WTC11 (cell line): ENCODE data around the gene MDK. TPM values are rescaled to one million over a fixed set of nuclear protein-coding genes. Genes with fewer than 3 reads are reported as not detected.
A peak's percentile ranks its signal among the peaks of the same experiment; 100 is the strongest.

Experiments used
- ATAC-seq: fragments of 200-7000 bp; cut with Tn5 transposase; 2 replicates; pipeline ENCODE4 v1.10.0; 2021; ENCODE audit warnings: mild to moderate bottlenecking, moderate library complexity
- CTCF ChIA-PET: fragments of 300-600 bp; sonication (Branson Sonifier 250); formaldehyde crosslinking; loops from one replicate; lab custom pipeline; 2021; ENCODE audit warnings: antibody characterized with exemption; lab: Charles Lee
- POLR2A ChIA-PET: fragments of 350-600 bp; sonication (Branson Sonifier 250); formaldehyde crosslinking; loops from one replicate; lab custom pipeline; 2021; ENCODE audit warnings: antibody characterized with exemption; lab: Charles Lee
- DNase-seq: peaks from one replicate; pipeline ENCODE4 v3.0.0; 2021; ENCODE audit warnings: low spot score
- H3K27ac Mint-ChIP-seq: 2 replicates; pipeline ENCODE4 v1.8.0; 2021; ENCODE audit warnings: mixed read lengths
- H3K27me3 Mint-ChIP-seq: 2 replicates; pipeline ENCODE4 v1.8.0; 2021; ENCODE audit warnings: low read depth, mild to moderate bottlenecking, moderate library complexity, mixed read lengths
- H3K36me3 Mint-ChIP-seq: 2 replicates; pipeline ENCODE4 v1.8.0; 2021; ENCODE audit warnings: mixed read lengths
- H3K4me1 Mint-ChIP-seq: 2 replicates; pipeline ENCODE4 v1.8.0; 2022; ENCODE audit warnings: mixed read lengths
- H3K4me3 Mint-ChIP-seq: 2 replicates; pipeline ENCODE4 v1.8.0; 2021; ENCODE audit warnings: mild to moderate bottlenecking, moderate library complexity, mixed read lengths
- H3K9me3 Mint-ChIP-seq: 2 replicates; pipeline ENCODE4 v1.8.0; 2021; ENCODE audit warnings: mixed read lengths
- ATF1 ChIP-seq: sonication (generic); formaldehyde crosslinking; IDR thresholded peaks from 2 replicates; pipeline ENCODE4 v1.8.1; 2023; ENCODE audit warnings: mild to moderate bottlenecking, moderate library complexity, missing genetic modification reagents
- E2F5 ChIP-seq: sonication (generic); formaldehyde crosslinking; IDR thresholded peaks from 2 replicates; pipeline ENCODE4 v1.8.1; 2022; ENCODE audit warnings: mild to moderate bottlenecking, moderate library complexity, missing genetic modification reagents
- ERG ChIP-seq: fragments of 250-450 bp; sonication (Bioruptor Pico); IDR thresholded peaks from 2 replicates; pipeline ENCODE4 v1.8.0; 2021; ENCODE audit warnings: mild to moderate bottlenecking
- ETV6 ChIP-seq: sonication (generic); formaldehyde crosslinking; IDR thresholded peaks from 2 replicates; pipeline ENCODE4 v1.8.1; 2022; ENCODE audit warnings: mild to moderate bottlenecking, missing genetic modification reagents
- FOXP1 ChIP-seq: sonication (generic); formaldehyde crosslinking; IDR thresholded peaks from 2 replicates; pipeline ENCODE4 v1.8.0; 2022; ENCODE audit warnings: missing genetic modification reagents, mild to moderate bottlenecking, moderate library complexity, borderline replicate concordance
- GABPB1 ChIP-seq: sonication (generic); formaldehyde crosslinking; IDR thresholded peaks from 2 replicates; pipeline ENCODE4 v1.8.1; 2023; ENCODE audit warnings: mild to moderate bottlenecking, missing genetic modification reagents
- HMGXB4 ChIP-seq: sonication (generic); formaldehyde crosslinking; IDR thresholded peaks from 2 replicates; pipeline ENCODE4 v1.8.1; 2023; ENCODE audit warnings: mild to moderate bottlenecking, moderate library complexity, missing genetic modification reagents
- JAZF1 ChIP-seq: fragments of 250-450 bp; sonication (Bioruptor Pico); IDR thresholded peaks from 2 replicates; pipeline ENCODE4 v1.9.0; 2021; ENCODE audit warnings: moderate library complexity, mild to moderate bottlenecking, inconsistent platforms
- NFE2L1 ChIP-seq: sonication (generic); formaldehyde crosslinking; IDR thresholded peaks from 2 replicates; pipeline ENCODE4 v1.8.1; 2023; ENCODE audit warnings: missing genetic modification reagents
- NR2C2 ChIP-seq: sonication (generic); formaldehyde crosslinking; IDR thresholded peaks from 2 replicates; pipeline ENCODE4 v1.8.0; 2022; ENCODE audit warnings: mild to moderate bottlenecking, missing genetic modification reagents
- SMAD4 ChIP-seq: sonication (generic); formaldehyde crosslinking; IDR thresholded peaks from 2 replicates; pipeline ENCODE4 v1.8.0; 2022; ENCODE audit warnings: mild to moderate bottlenecking, missing genetic modification reagents
- TCF7 ChIP-seq: sonication (generic); formaldehyde crosslinking; IDR thresholded peaks from 2 replicates; pipeline ENCODE4 v1.8.0; 2022; ENCODE audit warnings: mild to moderate bottlenecking, low read depth, missing genetic modification reagents, moderate library complexity
- TEAD1 ChIP-seq: sonication (generic); formaldehyde crosslinking; IDR thresholded peaks from 2 replicates; pipeline ENCODE4 v1.8.0; 2022; ENCODE audit warnings: mild to moderate bottlenecking, missing genetic modification reagents
- USF2 ChIP-seq: sonication (generic); formaldehyde crosslinking; IDR thresholded peaks from 2 replicates; pipeline ENCODE4 v1.8.1; 2023; ENCODE audit warnings: mild to moderate bottlenecking, missing genetic modification reagents, moderate library complexity
- ZNF232 ChIP-seq: sonication (generic); formaldehyde crosslinking; IDR thresholded peaks from 2 replicates; pipeline ENCODE4 v1.8.0; 2022; ENCODE audit warnings: mild to moderate bottlenecking, missing genetic modification reagents
- ZNF263 ChIP-seq: sonication (generic); formaldehyde crosslinking; IDR thresholded peaks from 2 replicates; pipeline ENCODE4 v1.8.1; 2022; ENCODE audit warnings: low read depth, mild to moderate bottlenecking, moderate library complexity, missing genetic modification reagents
- ZNF396 ChIP-seq: fragments of 250-450 bp; sonication (Bioruptor Pico); IDR thresholded peaks from 2 replicates; pipeline ENCODE4 v1.8.0; 2021; ENCODE audit warnings: mild to moderate bottlenecking, moderate library complexity, borderline replicate concordance
- ZNF425 ChIP-seq: fragments of 250-450 bp; sonication (Bioruptor Pico); conservative IDR thresholded peaks from 2 replicates; pipeline ENCODE4 v1.9.0; 2021; ENCODE audit warnings: mild to moderate bottlenecking
- ZNF532 ChIP-seq: fragments of 250-450 bp; sonication (Bioruptor Pico); IDR thresholded peaks from 2 replicates; pipeline ENCODE4 v1.9.0; 2021; ENCODE audit warnings: mild to moderate bottlenecking, borderline replicate concordance
- total RNA-seq: library from RNA; stranded (reverse); gene quantifications from 3 replicates; pipeline ENCODE4 v1.2.3, GENCODE V29; 2021

MDK gene
- total RNA-seq, 1 experiment from 2014 or later = 560 TPM

- TF ChIP-seq ZNF532 (CRISPR knock-in tag) (no peak), TCF7 (CRISPR knock-in tag) (no peak), ERG (CRISPR knock-in tag) (no peak), ZNF396 (CRISPR knock-in tag) (no peak), E2F5 (CRISPR knock-in tag) (no peak), JAZF1 (CRISPR knock-in tag) (no peak), NR2C2 (no peak), HMGXB4 (peak; percentile 51; the same call in 1 of the 2 replicates), ATF1 (CRISPR knock-in tag) (no peak), USF2 (CRISPR knock-in tag) (peak; percentile 51; the same call in 1 of the 2 replicates), ZNF263 (CRISPR knock-in tag) (no peak; the same call in 1 of the 2 replicates), ETV6 (CRISPR knock-in tag) (no peak), ZNF232 (CRISPR knock-in tag) (no peak), GABPB1 (no peak), FOXP1 (CRISPR knock-in tag) (peak; percentile 61), NFE2L1 (CRISPR knock-in tag) (no peak)
Measured at GRCh38 chr11:46381048-46381818, at the start of gene MDK (continued).

GRCh38 chr11:46332093-46332567 is 49.3 kb upstream of the MDK start:
- peaks cover 59% of the 10 kb centered on the region for H3K27me3 Mint-ChIP-seq
- H3K4me1 Mint-ChIP-seq = peaks cover 62% of the 10 kb centered on the region
- ChIA-PET CTCF (interaction anchor here (1.2 to 3.5 kb wide), 13 partner anchors 9 to 93 kb away, joined by 3 to 25 read pairs (median 6); partner anchors contain the start of gene CREB3L1), POLR2A (interaction anchor here (0.6 to 1.2 kb wide), 5 partner anchors 12 to 397 kb away, joined by 3 to 4 read pairs (median 3); no protein-coding TSS in a partner anchor)
- no peak overlapping the region for H3K27ac Mint-ChIP-seq
- peak overlapping the region; percentile 69 for H3K4me3 Mint-ChIP-seq
- no peaks in the 10 kb centered on the region for H3K36me3 Mint-ChIP-seq
- ATAC-seq = no peak
- no peak for DNase-seq
- no peaks in the 10 kb centered on the region for H3K9me3 Mint-ChIP-seq
- no peak for TF ChIP-seq ZNF232 (CRISPR knock-in tag)
- peak; percentile 43; the same call in 1 of the 2 replicates for TF ChIP-seq TEAD1 (CRISPR knock-in tag)
- peak; percentile 38; the same call in 1 of the 2 replicates for TF ChIP-seq SMAD4 (CRISPR knock-in tag)
- TF ChIP-seq ZNF425 (CRISPR knock-in tag) = no peak
- TF ChIP-seq, all 79 proteins: peak for 2
